ENCODE results near the gene NDUFS5.
"Not testable (repeated sequence)": the region's sequence is repeated elsewhere in the genome, so short reads cannot be mapped to it uniquely, and the experiment has no call there.

NDUFS5 gene

DNA sequence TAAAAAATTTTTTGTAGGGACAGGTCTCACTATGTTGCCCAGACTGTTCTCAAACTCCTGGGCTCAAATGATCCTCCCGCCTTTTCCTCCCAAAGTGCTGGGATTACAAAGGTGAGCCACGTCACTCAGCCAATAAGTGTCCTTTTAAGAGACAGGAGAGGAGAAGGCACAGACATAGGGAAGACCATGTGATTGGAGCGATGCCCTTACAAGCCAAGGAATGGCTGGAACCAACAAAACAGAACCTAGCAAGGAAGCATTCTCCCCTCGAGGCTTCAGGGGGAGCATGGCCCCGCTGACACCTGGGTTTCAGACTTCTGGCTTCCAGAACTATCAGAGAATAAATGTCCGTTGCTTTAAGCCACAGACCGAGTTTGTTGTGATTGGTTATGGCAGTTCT, 37.0 kb downstream of the NDUFS5 start:
- no peak for DNase-seq (ENCODE audit: low read depth in 3 of 3, low spot score in 1 of 3)

DNA sequence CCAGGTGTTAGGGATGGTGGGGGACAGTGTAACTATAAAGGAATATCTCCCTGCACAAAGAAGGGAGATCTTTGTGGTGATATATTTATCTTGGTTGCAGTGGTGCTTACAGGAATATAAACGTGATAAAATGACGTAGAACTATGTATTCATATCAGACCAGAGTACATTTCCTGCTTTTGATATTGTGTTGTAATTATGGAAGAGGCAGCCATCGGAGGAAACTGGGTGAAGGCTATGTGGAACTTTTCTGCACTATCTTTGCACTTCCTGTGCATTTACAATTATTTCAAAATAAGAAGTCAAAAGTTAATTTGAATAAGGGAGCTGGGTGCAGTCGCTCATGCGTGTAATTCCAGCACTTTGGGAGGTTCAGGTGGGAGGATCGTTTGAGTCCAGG, 37.6 kb downstream of the NDUFS5 start:
- no peak for DNase-seq (ENCODE audit: low read depth in 3 of 3, low spot score in 1 of 3)

DNA sequence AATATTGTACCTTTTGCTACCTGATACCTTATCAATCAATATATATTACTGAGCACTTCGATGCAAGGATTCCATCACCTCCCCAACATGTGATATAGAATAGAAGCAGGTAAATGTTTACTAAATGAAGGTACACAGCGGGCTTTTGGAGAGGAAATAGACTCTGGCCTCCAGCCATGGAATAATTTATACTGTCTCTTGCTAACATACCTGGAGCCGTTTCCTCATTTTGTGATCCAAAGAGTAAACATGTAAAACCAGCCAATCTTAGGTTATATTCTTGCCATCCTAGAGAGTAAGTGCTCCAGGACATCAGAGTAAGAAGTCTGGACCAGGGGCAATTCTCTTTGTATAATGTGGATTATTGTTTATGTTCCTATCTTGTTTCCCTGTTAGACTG, 39.4 kb downstream of the NDUFS5 start:
- no peak for DNase-seq (ENCODE audit: low read depth in 3 of 3, low spot score in 1 of 3)

DNA sequence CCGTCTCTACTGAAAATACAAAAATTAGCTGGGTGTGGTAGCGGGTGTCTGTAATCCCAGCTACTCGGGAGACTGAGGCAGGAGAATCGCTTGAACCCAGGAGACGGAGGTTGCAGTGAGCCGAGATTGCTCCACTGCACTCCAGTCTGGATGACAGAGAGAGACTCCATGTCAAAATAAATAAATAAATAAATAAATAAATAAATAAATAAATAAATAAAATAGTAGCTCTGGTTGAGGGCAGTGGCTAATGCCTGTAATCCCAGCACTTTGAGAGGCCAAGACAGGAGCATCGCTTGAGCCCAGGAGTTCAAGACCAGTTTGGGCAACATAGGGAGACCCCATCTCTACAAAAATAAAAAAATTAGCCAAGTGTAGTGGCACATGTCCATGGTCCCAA, 42.1 kb downstream of the NDUFS5 start:
- DNase-seq (ENCODE audit: low read depth in 3 of 3, low spot score in 1 of 3): not testable (repeated sequence)

DNA sequence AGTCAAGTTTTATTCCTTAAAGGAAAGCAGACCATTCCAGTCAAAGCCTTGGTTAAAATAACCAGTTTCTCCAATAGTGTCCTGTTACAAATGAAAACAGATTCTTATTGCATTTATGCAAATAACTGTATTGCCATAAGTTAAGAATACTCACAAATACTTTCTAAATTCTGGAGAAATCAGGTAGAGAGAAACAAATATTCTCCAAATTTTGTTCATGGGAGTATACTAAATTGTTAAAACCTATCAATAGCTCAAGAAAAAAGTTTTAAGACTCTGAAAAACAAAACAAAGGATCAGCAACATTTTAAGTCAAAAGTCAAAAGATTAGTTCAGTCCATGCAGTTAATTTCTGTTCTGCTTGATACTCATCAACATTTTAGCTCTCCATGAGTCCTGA, 45.4 kb downstream of the NDUFS5 start:
- DNase-seq (ENCODE audit: low read depth in 3 of 3, low spot score in 1 of 3): not testable (repeated sequence)

DNA sequence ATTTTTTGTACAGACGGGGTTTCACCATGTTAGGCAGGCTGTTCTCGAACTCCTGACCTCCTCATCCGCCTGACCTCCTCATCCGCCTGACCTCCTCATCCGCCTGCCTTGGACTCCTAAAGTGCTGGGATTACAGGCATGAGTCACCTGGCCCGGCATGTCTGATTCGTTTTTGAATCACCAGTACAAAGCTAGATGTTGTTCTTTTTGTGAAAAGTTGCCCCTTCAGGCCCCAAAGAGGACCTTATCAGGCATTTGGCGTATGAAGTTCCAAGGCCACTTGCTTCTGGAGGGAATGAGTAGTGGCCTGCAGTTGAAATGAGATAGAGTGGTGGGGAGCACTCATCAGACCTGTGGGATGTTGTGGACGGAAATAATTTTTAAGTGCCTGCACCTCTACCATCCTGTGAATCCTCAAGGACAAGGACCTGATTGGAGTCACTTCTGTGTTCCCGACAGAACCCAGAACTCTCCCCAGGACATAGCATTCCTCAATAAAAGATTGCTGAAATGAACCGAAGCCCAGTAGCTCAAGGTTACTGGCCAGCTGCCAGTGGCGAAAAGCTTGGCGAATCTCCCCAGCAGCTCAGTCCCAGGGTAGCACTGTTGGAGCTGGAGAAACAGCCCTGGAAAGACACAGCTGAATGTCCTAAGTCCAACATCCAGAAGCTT, 50.1 kb downstream of the NDUFS5 start:
- no peak for DNase-seq (ENCODE audit: low read depth in 3 of 3, low spot score in 1 of 3)

DNA sequence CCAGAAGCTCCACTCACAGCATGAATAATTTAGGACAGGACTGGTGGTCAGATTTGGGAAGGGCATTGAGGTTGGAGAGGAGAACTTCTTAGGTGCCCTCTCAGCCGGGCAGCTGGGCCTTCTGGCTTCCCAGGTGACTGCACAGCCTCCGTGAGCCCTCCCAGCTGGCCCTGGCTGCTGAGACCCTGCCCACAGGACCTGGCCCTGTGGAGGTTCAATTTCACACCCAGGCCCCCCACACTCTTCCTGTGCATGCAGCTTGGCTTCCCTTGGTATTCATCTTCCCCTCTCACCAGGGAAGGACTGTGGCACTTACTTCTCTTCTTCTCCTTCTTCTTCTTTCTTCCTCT, 50.6 kb downstream of the NDUFS5 start:
- no peak for DNase-seq (ENCODE audit: low read depth in 3 of 3, low spot score in 1 of 3)

DNA sequence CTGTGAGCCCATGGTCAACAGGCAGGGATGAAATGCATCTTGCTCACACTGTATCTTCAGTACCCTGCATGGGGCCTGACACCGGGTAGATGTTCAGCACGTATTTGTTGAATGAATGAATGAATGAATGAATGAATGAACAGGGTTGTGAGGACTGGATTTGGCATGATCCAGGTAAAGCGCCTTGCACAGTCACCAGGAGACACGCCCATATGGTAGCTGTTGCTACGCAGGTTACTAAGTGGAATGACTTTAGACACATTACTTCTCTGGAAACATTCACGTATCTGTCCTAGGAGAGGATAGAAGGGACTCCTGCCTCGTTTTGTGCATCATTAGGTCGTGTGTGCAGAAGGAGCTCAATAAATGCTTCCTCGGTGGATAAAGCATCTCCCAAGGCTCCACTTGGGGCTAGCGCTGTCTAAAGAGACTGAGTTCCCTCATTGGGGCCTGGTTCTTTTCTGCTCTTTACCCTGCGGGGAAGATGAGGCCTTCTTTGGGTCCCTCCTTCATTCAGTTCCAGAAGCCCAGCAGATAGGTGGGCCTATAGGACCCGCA, 54.2 kb downstream of the NDUFS5 start:
- no peak for DNase-seq (ENCODE audit: low read depth in 3 of 3, low spot score in 1 of 3)

DNA sequence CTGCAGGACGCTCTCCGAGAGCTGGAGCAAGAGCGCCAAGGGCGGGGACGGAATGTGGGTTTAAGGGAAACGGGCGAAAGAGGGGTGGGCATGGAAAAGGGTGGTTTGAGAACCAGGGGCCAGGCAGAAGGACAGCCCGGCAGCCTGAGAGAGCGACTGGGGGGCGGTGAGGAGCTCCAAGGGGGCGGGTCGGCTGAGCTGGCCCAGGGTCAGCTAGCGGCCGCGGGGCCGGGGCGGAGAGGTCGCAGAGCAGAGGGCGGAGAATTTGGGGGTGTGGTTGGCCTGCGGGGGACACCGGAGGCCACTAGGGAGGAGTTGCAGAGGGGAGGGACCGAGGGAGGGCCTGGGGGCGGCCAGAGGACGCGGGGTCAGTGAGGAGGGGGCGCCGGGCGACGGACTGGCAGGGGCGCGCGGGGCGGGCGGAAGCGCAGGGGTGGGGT, 54.7 kb downstream of the NDUFS5 start:
- no peak for DNase-seq (ENCODE audit: low read depth in 3 of 3, low spot score in 1 of 3)

DNA sequence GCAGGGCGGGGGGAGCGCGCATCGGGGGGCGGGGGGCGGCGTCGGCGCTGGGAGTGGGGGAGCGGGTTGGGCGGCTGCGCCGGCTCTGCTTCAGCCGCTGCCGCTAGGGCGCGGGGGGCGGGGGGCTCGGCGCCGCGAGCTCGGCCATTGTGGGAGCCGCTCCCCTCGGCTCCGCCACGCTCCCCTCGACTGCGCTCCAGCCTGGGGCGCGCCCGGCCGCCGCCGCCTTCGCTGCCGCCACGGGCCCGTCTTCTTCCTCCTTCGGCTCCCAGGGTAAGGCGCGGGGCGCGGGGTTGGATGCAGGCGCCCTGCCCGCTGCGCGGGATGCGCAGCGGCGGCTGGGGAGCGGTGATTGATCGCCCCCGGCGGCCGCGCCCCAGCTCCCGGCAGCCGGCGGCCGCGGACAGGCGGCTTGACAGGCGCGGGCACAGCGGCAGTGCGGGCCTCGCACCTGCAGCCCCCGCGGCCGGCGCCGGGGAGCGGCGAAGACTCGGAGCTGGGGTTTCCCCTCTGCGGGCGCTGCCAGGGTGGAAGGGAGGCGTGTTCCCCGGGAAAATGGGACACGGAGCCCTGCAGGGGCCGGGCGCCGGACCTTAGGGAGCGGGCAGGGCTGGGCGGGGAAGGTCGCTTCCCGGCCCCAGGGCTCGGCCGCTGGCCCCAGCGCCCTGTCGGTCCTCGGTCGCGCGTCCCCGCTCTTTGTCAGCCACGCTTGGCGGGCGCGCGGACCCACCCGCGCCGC, 55.3 kb downstream of the NDUFS5 start:
- DNase-seq (ENCODE audit: low read depth in 3 of 3, low spot score in 1 of 3): no peak

DNA sequence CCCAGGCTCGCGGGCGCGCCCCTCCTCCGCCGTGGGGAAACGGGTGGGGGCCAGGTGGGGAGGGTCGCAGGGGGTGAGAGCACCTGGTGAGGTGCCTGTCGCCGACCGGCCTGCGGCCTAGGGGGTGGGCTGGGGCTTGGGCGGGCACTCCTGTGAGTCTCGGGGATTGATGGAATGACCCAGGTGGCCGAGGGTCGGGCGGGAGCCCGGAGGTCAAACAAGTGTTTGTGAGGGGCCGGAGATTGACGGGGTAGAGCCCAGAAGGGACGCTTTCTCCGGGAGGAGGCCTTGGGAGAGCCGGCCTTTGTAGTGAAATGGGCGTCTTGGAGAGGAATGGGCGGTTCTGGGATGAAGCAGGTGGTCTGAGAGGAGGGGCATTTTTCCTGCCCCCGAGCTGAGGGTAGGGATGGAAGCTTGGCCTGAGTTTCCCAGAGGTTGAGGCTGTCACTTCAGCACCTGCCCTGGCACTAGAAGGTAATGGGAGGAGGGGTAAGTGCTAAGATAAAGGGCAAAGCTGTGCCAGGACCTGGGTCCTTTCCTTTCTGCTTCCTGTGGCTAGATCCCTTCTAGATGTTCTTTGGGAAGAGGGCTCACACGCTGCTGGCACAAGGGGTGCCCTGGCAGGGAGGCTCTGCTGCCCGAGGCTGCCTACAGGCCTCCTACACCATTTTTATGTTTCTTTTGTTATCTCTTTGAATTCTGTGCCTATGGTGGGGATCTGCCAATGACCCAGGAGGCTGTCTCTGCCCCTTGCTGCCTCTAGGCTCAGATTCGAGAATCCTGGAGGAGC, 56.1 kb downstream of the NDUFS5 start:
- DNase-seq (ENCODE audit: low read depth in 3 of 3, low spot score in 1 of 3): no peak

DNA sequence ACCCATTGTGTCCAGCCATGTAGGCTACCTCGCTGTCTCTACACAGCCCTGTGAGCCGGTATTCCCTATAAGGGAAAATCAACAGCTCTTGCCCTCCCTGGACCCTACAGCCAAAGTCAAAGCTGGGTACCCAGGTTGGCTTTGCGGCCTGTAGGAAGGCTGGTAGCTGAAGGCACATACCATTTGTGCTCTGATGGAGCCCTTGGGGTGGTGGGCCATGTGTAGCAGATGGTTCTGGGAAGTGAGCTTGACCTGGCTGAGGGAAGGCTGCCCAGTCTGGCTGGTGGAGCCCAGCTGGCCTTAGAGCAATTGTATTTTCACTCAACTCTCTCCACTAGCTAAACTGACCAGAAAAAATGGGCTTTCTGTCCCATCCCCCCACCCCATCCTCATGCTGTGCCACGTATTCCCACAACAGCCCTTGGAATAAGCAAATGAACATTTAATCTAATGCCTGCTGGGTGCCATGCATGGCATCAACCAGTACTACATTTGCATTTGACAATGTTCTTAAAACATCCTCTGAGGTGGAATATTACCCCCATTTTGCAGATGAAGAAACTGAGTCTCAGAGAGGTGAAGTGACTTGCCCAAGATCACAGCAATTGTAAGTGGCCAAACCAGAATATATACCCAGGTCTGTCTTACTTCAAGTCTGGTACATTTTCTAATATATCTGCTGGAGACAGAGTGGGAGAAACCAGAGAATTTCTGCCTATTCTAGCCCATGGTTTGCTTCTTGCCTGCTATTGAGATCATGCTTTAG, 56.8 kb downstream of the NDUFS5 start:
- DNase-seq (ENCODE audit: low read depth in 3 of 3, low spot score in 1 of 3): no peak

DNA sequence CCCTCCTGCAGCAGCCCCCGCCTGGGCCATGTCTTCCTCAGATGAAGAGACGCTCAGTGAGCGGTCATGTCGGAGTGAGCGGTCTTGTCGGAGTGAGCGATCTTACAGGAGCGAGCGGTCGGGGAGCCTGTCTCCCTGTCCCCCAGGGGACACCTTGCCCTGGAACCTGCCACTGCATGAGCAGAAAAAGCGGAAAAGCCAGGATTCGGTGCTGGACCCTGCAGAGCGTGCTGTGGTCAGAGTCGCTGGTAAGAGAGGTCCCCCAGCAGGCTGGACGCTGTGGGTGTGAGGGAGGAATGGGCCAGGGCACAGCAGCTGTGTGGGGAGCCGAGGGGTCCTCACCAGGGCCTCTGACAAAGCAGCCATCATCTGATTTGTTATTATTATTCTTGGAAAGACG, 58.0 kb downstream of the NDUFS5 start:
- no peak for DNase-seq (ENCODE audit: low read depth in 3 of 3, low spot score in 1 of 3)

Measured in stimulated activated CD4-positive, alpha-beta T cell treated with anti-CD3 and anti-CD28 coated beads, TNF-alpha, amount 100 ng/mL, for 1 hour (primary cell).